ENCODE results near the gene ECHS1. TPM values are rescaled to one million over a fixed set of nuclear protein-coding genes. Genes with fewer than 3 reads are reported as not detected.
"Not testable (repeated sequence)": the region's sequence is repeated elsewhere in the genome, so short reads cannot be mapped to it uniquely, and the experiment has no call there.

The ECHS1 gene
- total RNA-seq, 1 donor from 2014 or later, result 69.8 TPM

- Mint-ChIP-seq H3K9me3 (peaks cover 12% of the 10 kb centered on the region), H3K4me3 (no peak overlapping the region), H3K4me1 (no peaks in the 10 kb centered on the region), H3K36me3 (peaks cover 26% of the 10 kb centered on the region), H3K27me3 (ENCODE audit: low read depth) (peaks cover 23% of the 10 kb centered on the region), H3K27ac (no peak overlapping the region)
- TF ChIP-seq CTCF (IDR thresholded peaks at IDR 0.05; ENCODE audit: unreplicated experiment), result no peak
- DNase-seq (ENCODE audit: low spot score in 2 of 2, unreplicated experiment in 2 of 2), result no peak
Measured at GRCh38 chr10:133419211-133419950, 46.2 kb upstream of the ECHS1 start.

- Mint-ChIP-seq H3K27ac (no peak overlapping the region), H3K4me3 (no peak overlapping the region), H3K9me3 (peaks cover 14% of the 10 kb centered on the region), H3K4me1 (no peaks in the 10 kb centered on the region), H3K27me3 (ENCODE audit: low read depth) (peaks cover 20% of the 10 kb centered on the region), H3K36me3 (peaks cover 31% of the 10 kb centered on the region)
- no peak for DNase-seq (ENCODE audit: low spot score in 2 of 2, unreplicated experiment in 2 of 2)
- TF ChIP-seq CTCF (IDR thresholded peaks at IDR 0.05; ENCODE audit: unreplicated experiment), result no peak
Measured at GRCh38 chr10:133418289-133418993, 45.3 kb upstream of the ECHS1 start.

GRCh38 chr10:133415752-133416151 lies 42.6 kb upstream of the ECHS1 start:
- Mint-ChIP-seq H3K4me3 (no peak overlapping the region), H3K4me1 (no peaks in the 10 kb centered on the region), H3K9me3 (peaks cover 38% of the 10 kb centered on the region), H3K27ac (no peak overlapping the region), H3K27me3 (ENCODE audit: low read depth) (peaks cover 3% of the 10 kb centered on the region), H3K36me3 (peaks cover 56% of the 10 kb centered on the region)
- no peak for DNase-seq (ENCODE audit: low spot score in 2 of 2, unreplicated experiment in 2 of 2)
- no peak for TF ChIP-seq CTCF (IDR thresholded peaks at IDR 0.05; ENCODE audit: unreplicated experiment)

DNA sequence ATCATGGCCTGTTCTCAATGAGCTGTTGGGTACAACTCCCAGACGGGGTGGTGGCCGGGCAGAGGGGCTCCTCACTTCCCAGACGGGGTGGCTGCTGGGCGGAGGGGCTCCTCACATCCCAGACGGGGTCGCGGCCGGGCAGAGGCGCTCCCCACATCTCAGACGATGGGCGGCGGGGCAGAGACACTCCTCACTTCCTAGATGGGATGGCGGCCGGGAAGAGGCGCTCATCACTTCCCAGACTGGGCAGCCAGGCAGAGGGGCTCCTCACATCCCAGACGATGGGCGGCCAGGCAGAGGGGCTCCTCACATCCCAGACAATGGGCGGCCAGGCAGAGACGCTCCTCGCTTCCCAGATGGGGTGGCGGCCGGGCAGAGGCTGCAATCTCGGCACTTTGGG lies 41.2 kb upstream of the ECHS1 start:
- Mint-ChIP-seq H3K36me3 (peaks cover 67% of the 10 kb centered on the region), H3K9me3 (peaks cover 50% of the 10 kb centered on the region)
- not testable (repeated sequence) for H3K27ac Mint-ChIP-seq; H3K27me3 Mint-ChIP-seq (ENCODE audit: low read depth); H3K4me1 Mint-ChIP-seq; H3K4me3 Mint-ChIP-seq; DNase-seq (ENCODE audit: low spot score in 2 of 2, unreplicated experiment in 2 of 2)

DNA sequence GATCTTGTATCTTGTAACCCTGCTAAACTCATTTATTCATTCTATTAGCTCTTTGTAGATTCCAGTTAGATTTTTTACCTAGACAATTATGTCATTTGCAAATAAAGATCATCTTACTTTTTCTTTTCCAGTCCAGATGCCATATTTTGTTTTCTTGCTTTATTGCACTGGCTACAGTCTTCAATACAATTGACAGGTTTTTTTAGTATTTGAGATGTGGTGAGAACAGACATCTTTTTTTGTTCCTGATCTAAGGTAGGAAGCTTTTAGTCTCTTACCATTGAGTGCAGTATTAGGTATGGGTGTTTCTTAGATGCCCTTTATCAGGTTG lies 39.2 kb upstream of the ECHS1 start:
- no peak overlapping the region for H3K27ac Mint-ChIP-seq
- no peak for DNase-seq (ENCODE audit: low spot score in 2 of 2, unreplicated experiment in 2 of 2)
- no peak overlapping the region for H3K4me3 Mint-ChIP-seq
- H3K4me1 Mint-ChIP-seq, result no peaks in the 10 kb centered on the region
- H3K36me3 Mint-ChIP-seq, result peaks cover 73% of the 10 kb centered on the region
- H3K9me3 Mint-ChIP-seq, result peaks cover 68% of the 10 kb centered on the region
- no peak for TF ChIP-seq CTCF (IDR thresholded peaks at IDR 0.05; ENCODE audit: unreplicated experiment)
- no peaks in the 10 kb centered on the region for H3K27me3 Mint-ChIP-seq (ENCODE audit: low read depth)

Measured in mesothelial cell of epicardium (in vitro differentiated cells).